GM12878 (cell line): ENCODE results near the gene TOM1L1. TPM values are rescaled to one million over a fixed set of nuclear protein-coding genes. Genes with fewer than 3 reads are reported as not detected.

Experiments
- ATAC-seq: fragments of 200-7000 bp; cut with Tn5 transposase; 3 replicates; pipeline ENCODE4 v1.9.1; 2020; ENCODE audit warnings: mild to moderate bottlenecking, moderate library complexity
- BruUV-seq: library from RNA; stranded (reverse); fragments of 400-500 nt; replicated peaks from 2 replicates; lab custom pipeline; 2021; lab: Mats Ljungman, UMichigan
- CTCF ChIA-PET: fragments of 300-600 bp; sonication (Branson Sonifier 250); formaldehyde crosslinking; extraction: SDS; loops from one replicate; lab custom pipeline; 2021; ENCODE audit warnings: inconsistent platforms; lab: Yijun Ruan, JAX
- POLR2A ChIA-PET: fragments of 350-600 bp; formaldehyde crosslinking; extraction: SDS; loops from one replicate; lab custom pipeline; 2021; ENCODE audit warnings: inconsistent platforms; lab: Charles Lee
- RAD21 ChIA-PET: fragments of 300-600 bp; sonication (Branson Sonifier 250); formaldehyde crosslinking; loops from one replicate; lab custom pipeline; 2023; ENCODE audit warnings: antibody characterized with exemption; ENCODE audit not compliant: unreplicated experiment; lab: Charles Lee
- SMC1A ChIA-PET: fragments of 300-600 bp; sonication (Branson Sonifier 250); formaldehyde crosslinking; loops from one replicate; lab custom pipeline; 2023; ENCODE audit not compliant: unreplicated experiment, uncharacterized antibody; lab: Charles Lee
- DNase-seq: peaks from one replicate; pipeline ENCODE4 v3.0.0-alpha.2; 2011; ENCODE audit warnings: low read depth, low spot score
- FAIRE-seq: peaks from 3 replicates; lab custom pipeline; 2011; peaks lifted over from hg19 to GRCh38; lab: Jason Lieb, UNC
- H2AFZ ChIP-seq: 2 replicates; pipeline ENCODE4 v1.6.0; 2011; ENCODE audit warnings: low read depth, low read length, control low read depth; ENCODE audit not compliant: control insufficient read depth
- H3K27ac ChIP-seq: 2 replicates; pipeline ENCODE4 v1.5.1; 2011; ENCODE audit warnings: control low read depth; ENCODE audit not compliant: control insufficient read depth, insufficient read depth
- H3K27me3 ChIP-seq, 2 experiments: replicated peaks in 1 of 2; 2 replicates each; pipeline versions ENCODE4 v1.6.0 to v1.6.1; 2011; ENCODE audit warnings: low read length in 1 of 2; ENCODE audit not compliant: control insufficient read depth in 2 of 2, insufficient read depth in 2 of 2
- H3K36me3 ChIP-seq, 2 experiments: 2 replicates each; pipeline ENCODE4 v1.5.1; 2011; ENCODE audit warnings: low read length in 1 of 2; ENCODE audit not compliant: control insufficient read depth in 2 of 2, insufficient read depth in 2 of 2
- H3K4me1 ChIP-seq: 2 replicates; pipeline ENCODE4 v1.6.1; 2011; ENCODE audit warnings: mild to moderate bottlenecking, low read length, moderate library complexity, mixed read lengths; ENCODE audit not compliant: control insufficient read depth, insufficient read depth
- H3K4me2 ChIP-seq: 2 replicates; pipeline ENCODE4 v1.6.0; 2011; ENCODE audit warnings: control low read depth; ENCODE audit not compliant: control insufficient read depth, insufficient read depth
- H3K4me3 ChIP-seq: fragments of 200-600 bp; sonication (generic); 2 replicates; pipeline ENCODE4 v1.5.1; 2016
- H3K79me2 ChIP-seq: 2 replicates; pipeline ENCODE4 v1.6.0; 2011; ENCODE audit warnings: low read length; ENCODE audit not compliant: control insufficient read depth, insufficient read depth
- H3K9ac ChIP-seq: 2 replicates; pipeline ENCODE4 v1.8.0; 2011; ENCODE audit warnings: low read length, control low read depth, mixed read lengths; ENCODE audit not compliant: control insufficient read depth, insufficient read depth
- H3K9me3 ChIP-seq: replicated peaks from 3 replicates; pipeline ENCODE4 v1.5.1; 2011; ENCODE audit warnings: mild to moderate bottlenecking, low read length; ENCODE audit not compliant: control insufficient read depth, insufficient read depth
- H4K20me1 ChIP-seq: 2 replicates; pipeline ENCODE4 v1.6.0; 2011; ENCODE audit not compliant: control insufficient read depth, insufficient read depth
- EZH2 ChIP-seq: IDR thresholded peaks from 2 replicates; pipeline ENCODE4 v1.6.1; 2012; ENCODE audit warnings: low read depth, mild to moderate bottlenecking, control low read depth, inconsistent platforms, low read length, borderline replicate concordance; ENCODE audit not compliant: control insufficient read depth
- HDGF ChIP-seq: fragments of 450-650 bp; IDR thresholded peaks from 2 replicates; pipeline ENCODE4 v1.6.1; 2016; ENCODE audit warnings: antibody characterized with exemption
- KAT2A ChIP-seq: conservative IDR thresholded peaks from 2 replicates; pipeline ENCODE4 v1.6.1; 2011; ENCODE audit warnings: low read depth, low read length; ENCODE audit not compliant: control insufficient read depth
- NFIC ChIP-seq: IDR thresholded peaks from 2 replicates; pipeline ENCODE4 v1.6.1; 2012; ENCODE audit warnings: low read depth, mild to moderate bottlenecking, inconsistent platforms, low read length, moderate library complexity
- NR2C2 ChIP-seq: IDR thresholded peaks from 2 replicates; pipeline ENCODE4 v1.6.1; 2011; ENCODE audit warnings: borderline replicate concordance, low read depth; ENCODE audit not compliant: control insufficient read depth, insufficient read length
- NRF1 ChIP-seq: conservative IDR thresholded peaks from 2 replicates; pipeline ENCODE4 v1.6.1; 2011; ENCODE audit warnings: mild to moderate bottlenecking, low read depth, low read length, improper control_type of control experiment
- TCF3 ChIP-seq: IDR thresholded peaks from 2 replicates; pipeline ENCODE4 v1.6.1; 2012; ENCODE audit warnings: low read depth, mild to moderate bottlenecking, low read length, borderline replicate concordance; ENCODE audit not compliant: insufficient read depth
- YY1 ChIP-seq: IDR thresholded peaks from 2 replicates; pipeline ENCODE4 v1.6.1; 2011; ENCODE audit warnings: low read depth, mild to moderate bottlenecking, low read length
- WGBS: methylation state at CpG from one replicate; pipeline ENCODE4 v1.1.6; 2016; ENCODE audit warnings: low lambda C conversion rate; ENCODE audit not compliant: insufficient replicate concordance, insufficient coverage; ENCODE audit errors: missing lambda C conversion rate; 5-methylcytosine and 5-hydroxymethylcytosine counted together
- in situ Hi-C: fragments of 300-500 bp; cut with MboI; formaldehyde crosslinking; loops from 9 replicates; pipeline ENCODE4 v1.14.3; 2018; ENCODE audit warnings: mixed read lengths
- intact Hi-C: fragments of 100-400 bp; cut with micrococcal nuclease; formaldehyde crosslinking; loops from one replicate; pipeline ENCODE4 v1.14.2; 2022; ENCODE audit not compliant: unreplicated experiment
- polyA plus RNA-seq, 11 experiments: library from polyadenylated mRNA; depleted of rRNA in 4 of 11; unstranded in 6 of 11; stranded (reverse) in 5 of 11; fragments of >200 nt; fragmentation: Nextera tagmentation in 4 of 11; fragmentation: Illumina TruSeq in 1 of 11; extraction: Ambion mirVana in 4 of 11; extraction: Trizol in 1 of 11; gene quantifications; 1 replicate in 1 of 11; 2 replicates in 10 of 11; pipeline versions ENCODE4 v1.2.1 to v1.2.3, GENCODE V29; 2011 to 2016; ENCODE audit warnings: inconsistent platforms in 2 of 11, missing spikeins in 2 of 11, low read depth in 1 of 11
- total RNA-seq, 4 experiments: library from RNA; depleted of rRNA in 3 of 4; stranded (reverse); fragments of >200 nt in 3 of 4; fragmentation: Illumina TruSeq in 1 of 4; extraction: Trizol in 1 of 4; gene quantifications; 2 replicates each; pipeline versions ENCODE4 v1.2.1 to v1.2.3, GENCODE V29; 2013 to 2021
- TF ChIP-seq, protein P1 (sequence below): fragments of 150-350 bp; IDR thresholded peaks from 2 replicates; pipeline ENCODE4 v1.6.1; 2016; ENCODE audit warnings: low read depth, low read length

TOM1L1 gene
- total and polyA plus RNA-seq, 10 of the 15 experiments (the other 5 are each of a cell fraction or from before 2014, with no cell fraction given), result 1.9 to 8.8 (median 2.5) TPM

GRCh38 chr17:54892360-54892759 lies 8.3 kb upstream of the TOM1L1 start (continued):
- TF ChIP-seq, protein P1, sequence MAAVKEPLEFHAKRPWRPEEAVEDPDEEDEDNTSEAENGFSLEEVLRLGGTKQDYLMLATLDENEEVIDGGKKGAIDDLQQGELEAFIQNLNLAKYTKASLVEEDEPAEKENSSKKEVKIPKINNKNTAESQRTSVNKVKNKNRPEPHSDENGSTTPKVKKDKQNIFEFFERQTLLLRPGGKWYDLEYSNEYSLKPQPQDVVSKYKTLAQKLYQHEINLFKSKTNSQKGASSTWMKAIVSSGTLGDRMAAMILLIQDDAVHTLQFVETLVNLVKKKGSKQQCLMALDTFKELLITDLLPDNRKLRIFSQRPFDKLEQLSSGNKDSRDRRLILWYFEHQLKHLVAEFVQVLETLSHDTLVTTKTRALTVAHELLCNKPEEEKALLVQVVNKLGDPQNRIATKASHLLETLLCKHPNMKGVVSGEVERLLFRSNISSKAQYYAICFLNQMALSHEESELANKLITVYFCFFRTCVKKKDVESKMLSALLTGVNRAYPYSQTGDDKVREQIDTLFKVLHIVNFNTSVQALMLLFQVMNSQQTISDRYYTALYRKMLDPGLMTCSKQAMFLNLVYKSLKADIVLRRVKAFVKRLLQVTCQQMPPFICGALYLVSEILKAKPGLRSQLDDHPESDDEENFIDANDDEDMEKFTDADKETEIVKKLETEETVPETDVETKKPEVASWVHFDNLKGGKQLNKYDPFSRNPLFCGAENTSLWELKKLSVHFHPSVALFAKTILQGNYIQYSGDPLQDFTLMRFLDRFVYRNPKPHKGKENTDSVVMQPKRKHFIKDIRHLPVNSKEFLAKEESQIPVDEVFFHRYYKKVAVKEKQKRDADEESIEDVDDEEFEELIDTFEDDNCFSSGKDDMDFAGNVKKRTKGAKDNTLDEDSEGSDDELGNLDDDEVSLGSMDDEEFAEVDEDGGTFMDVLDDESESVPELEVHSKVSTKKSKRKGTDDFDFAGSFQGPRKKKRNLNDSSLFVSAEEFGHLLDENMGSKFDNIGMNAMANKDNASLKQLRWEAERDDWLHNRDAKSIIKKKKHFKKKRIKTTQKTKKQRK, result no peak
- no peak for TF ChIP-seq NR2C2
- no peak for TF ChIP-seq NRF1
- TF ChIP-seq, all 136 proteins: peak for 0

DNA sequence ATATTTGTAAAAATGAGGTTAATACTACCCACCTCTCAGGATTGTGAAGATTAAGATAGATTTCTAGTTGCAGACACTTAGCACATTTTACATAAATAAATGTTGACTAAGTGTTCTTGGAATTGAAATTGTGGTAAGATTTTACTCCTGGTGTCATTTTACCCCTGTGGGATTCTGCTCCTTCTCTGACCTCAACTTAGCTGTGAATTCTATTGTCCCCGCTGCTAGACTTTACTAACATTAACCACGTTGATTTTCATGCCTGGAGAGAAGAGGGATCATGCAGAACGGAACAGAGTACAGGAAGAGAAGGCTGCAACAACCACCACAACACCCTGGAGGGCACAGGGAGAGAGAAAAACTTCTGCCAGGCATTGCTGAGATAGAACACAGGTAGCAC lies 2.1 kb upstream of the TOM1L1 start:
- H3K9ac ChIP-seq, result no peak overlapping the region
- in situ Hi-C loops (no loop called here), intact Hi-C loops (no loop called here)
- peaks cover 6% of the 10 kb centered on the region; the same call in 1 of the 2 replicates for H3K4me1 ChIP-seq
- no peak for DNase-seq
- RAD21 ChIA-PET, result no interaction called here
- H3K27me3 ChIP-seq, result no peaks in the 10 kb centered on the region; a peak in 1 of 4 replicates
- H2AFZ ChIP-seq, result no peak overlapping the region
- SMC1A ChIA-PET, result no interaction called here
- H3K36me3 ChIP-seq, result no peaks in the 10 kb centered on the region
- TF ChIP-seq NFIC (no peak), YY1 (no peak), HDGF (no peak), KAT2A (no peak), TCF3 (no peak), EZH2 (no peak)
- WGBS, result 37% methylated on average over 3 of the region's 3 CpGs
- H3K9me3 ChIP-seq, result no peaks in the 10 kb centered on the region
- H4K20me1 ChIP-seq, result no peaks in the 10 kb centered on the region
- POLR2A ChIA-PET, result no interaction called here
- no peak for FAIRE-seq
- H3K27ac ChIP-seq, result no peak overlapping the region
- no peaks in the 10 kb centered on the region for H3K79me2 ChIP-seq
- BruUV-seq, result no TSS peak
- CTCF ChIA-PET, result interaction anchor here (0.9 kb wide), 1 partner anchor 11 kb away, joined by 3 read pairs; no protein-coding TSS in a partner anchor
- ATAC-seq, result no peak
- no peak overlapping the region for H3K4me3 ChIP-seq
- H3K4me2 ChIP-seq, result no peak overlapping the region
